DND-41 (cell line): ENCODE results near the gene PHKG2.

Experiments
- EZH2 ChIP-seq: IDR thresholded peaks from 3 replicates; pipeline ENCODE4 v1.6.1; 2012; ENCODE audit warnings: borderline replicate concordance, low read depth, mild to moderate bottlenecking, moderate library complexity, low read length, inconsistent platforms; ENCODE audit not compliant: severe bottlenecking
- TF ChIP-seq, protein P1 (sequence below): IDR thresholded peaks from 2 replicates; pipeline ENCODE4 v1.5.1; 2012; ENCODE audit warnings: borderline replicate concordance, low read length, moderate library complexity, mild to moderate bottlenecking; ENCODE audit not compliant: poor library complexity, severe bottlenecking; ENCODE audit errors: extremely low read depth

- TF ChIP-seq, protein P1, sequence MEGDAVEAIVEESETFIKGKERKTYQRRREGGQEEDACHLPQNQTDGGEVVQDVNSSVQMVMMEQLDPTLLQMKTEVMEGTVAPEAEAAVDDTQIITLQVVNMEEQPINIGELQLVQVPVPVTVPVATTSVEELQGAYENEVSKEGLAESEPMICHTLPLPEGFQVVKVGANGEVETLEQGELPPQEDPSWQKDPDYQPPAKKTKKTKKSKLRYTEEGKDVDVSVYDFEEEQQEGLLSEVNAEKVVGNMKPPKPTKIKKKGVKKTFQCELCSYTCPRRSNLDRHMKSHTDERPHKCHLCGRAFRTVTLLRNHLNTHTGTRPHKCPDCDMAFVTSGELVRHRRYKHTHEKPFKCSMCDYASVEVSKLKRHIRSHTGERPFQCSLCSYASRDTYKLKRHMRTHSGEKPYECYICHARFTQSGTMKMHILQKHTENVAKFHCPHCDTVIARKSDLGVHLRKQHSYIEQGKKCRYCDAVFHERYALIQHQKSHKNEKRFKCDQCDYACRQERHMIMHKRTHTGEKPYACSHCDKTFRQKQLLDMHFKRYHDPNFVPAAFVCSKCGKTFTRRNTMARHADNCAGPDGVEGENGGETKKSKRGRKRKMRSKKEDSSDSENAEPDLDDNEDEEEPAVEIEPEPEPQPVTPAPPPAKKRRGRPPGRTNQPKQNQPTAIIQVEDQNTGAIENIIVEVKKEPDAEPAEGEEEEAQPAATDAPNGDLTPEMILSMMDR: no peak
- TF ChIP-seq EZH2: no peak
Observed at GRCh38 chr16:30753596-30753995, 5.4 kb downstream of the PHKG2 start.
